ENCODE measurements around the gene ZNF592. TPM values are rescaled to one million over a fixed set of nuclear protein-coding genes. Genes with fewer than 3 reads are reported as not detected.

The ZNF592 gene
- total and polyA plus RNA-seq, 2 of the 13 experiments (the other 11 are each of a cell fraction or from before 2014, with no cell fraction given), result 8.2 to 9.8 TPM

GRCh38 chr15:84840741-84841429 is 92.5 kb downstream of the ZNF592 start (continued):
- TF ChIP-seq THYN1 (CRISPR knock-in tag; IDR thresholded peaks at IDR 0.05; ENCODE audit: borderline replicate concordance, low read depth) (no peak), ZNF446 (CRISPR knock-in tag; IDR thresholded peaks at IDR 0.05) (no peak), ZNF674 (CRISPR knock-in tag; IDR thresholded peaks at IDR 0.05; ENCODE audit: low read depth) (no peak), SIN3B (IDR thresholded peaks at IDR 0.05; ENCODE audit: low read length) (no peak), ZNF251 (CRISPR knock-in tag; IDR thresholded peaks at IDR 0.05) (no peak), ZNF260 (CRISPR knock-in tag; IDR thresholded peaks at IDR 0.05; ENCODE audit: borderline replicate concordance, low read depth) (no peak), AKAP8 (CRISPR knock-in tag; IDR thresholded peaks at IDR 0.05) (no peak), ZFP1 (CRISPR knock-in tag; IDR thresholded peaks at IDR 0.05) (no peak), HDAC6 (IDR thresholded peaks at IDR 0.05; ENCODE audit: low read depth, low read length) (no peak), HHEX (CRISPR knock-in tag; IDR thresholded peaks at IDR 0.05) (no peak), HIC2 (CRISPR knock-in tag; IDR thresholded peaks at IDR 0.05; ENCODE audit: low read depth) (peak; percentile 94), ARID5B (CRISPR knock-in tag; IDR thresholded peaks at IDR 0.05) (0 out of 2 replicates have a peak, but pooled peaks have one; percentile 13), MED8 (CRISPR knock-in tag; IDR thresholded peaks at IDR 0.05; ENCODE audit: insufficient replicate concordance) (no peak), NR1H2 (CRISPR knock-in tag; IDR thresholded peaks at IDR 0.05; ENCODE audit: borderline replicate concordance, low read depth) (no peak), ZBTB21 (CRISPR knock-in tag; IDR thresholded peaks at IDR 0.05) (no peak), ELF3 (CRISPR knock-in tag; IDR thresholded peaks at IDR 0.05) (0 out of 2 replicates have a peak, but pooled peaks have one; percentile 17), CEBPB (IDR thresholded peaks at IDR 0.05; ENCODE audit: borderline replicate concordance, low read depth, low read length) (peak; percentile 69; the same call in 1 of the 2 replicates), ZBTB4 (CRISPR knock-in tag; IDR thresholded peaks at IDR 0.05; ENCODE audit: borderline replicate concordance) (no peak), HMGA1 (CRISPR knock-in tag; conservative IDR thresholded peaks at IDR 0.05) (no peak), ZC3H4 (CRISPR knock-in tag; IDR thresholded peaks at IDR 0.05; ENCODE audit: borderline replicate concordance) (no peak), ATF4 (CRISPR knock-in tag; IDR thresholded peaks at IDR 0.05) (no peak)
